H9 (cell line): ENCODE results near the gene PRR12. TPM values are rescaled to one million over a fixed set of nuclear protein-coding genes. Genes with fewer than 3 reads are reported as not detected.

Experiments
- DNase-seq: peaks from one replicate; pipeline ENCODE4 v3.0.0-alpha.2; 2017
- H2AFZ ChIP-seq: one replicate; pipeline ENCODE4 v1.6.1; 2013; ENCODE audit warnings: mild to moderate bottlenecking, low read length, control low read depth, moderate library complexity
- H2AK5ac ChIP-seq: 2 replicates; pipeline ENCODE4 v1.6.1; 2013; ENCODE audit warnings: low read length, control low read depth, mixed read lengths; ENCODE audit not compliant: insufficient read length
- H2BK120ac ChIP-seq: one replicate; pipeline ENCODE4 v1.6.1; 2013; ENCODE audit warnings: low read depth, mild to moderate bottlenecking, low read length, control low read depth, inconsistent platforms; ENCODE audit not compliant: poor library complexity, severe bottlenecking
- H2BK12ac ChIP-seq: 2 replicates; pipeline ENCODE4 v1.6.1; 2013; ENCODE audit warnings: low read length, control low read depth, mixed read lengths, low read depth; ENCODE audit not compliant: insufficient read length
- H2BK15ac ChIP-seq: 2 replicates; pipeline ENCODE4 v1.6.1; 2013; ENCODE audit warnings: low read depth, low read length, control low read depth
- H2BK20ac ChIP-seq: one replicate; pipeline ENCODE4 v1.6.1; 2013; ENCODE audit warnings: low read depth, mild to moderate bottlenecking, low read length, control low read depth, inconsistent platforms; ENCODE audit not compliant: poor library complexity, severe bottlenecking
- H2BK5ac ChIP-seq: 2 replicates; pipeline ENCODE4 v1.6.1; 2013; ENCODE audit warnings: low read length, control low read depth, mixed read lengths; ENCODE audit not compliant: insufficient read length
- H3K14ac ChIP-seq: 2 replicates; pipeline ENCODE4 v1.6.1; 2013; ENCODE audit warnings: low read length, control low read depth; ENCODE audit not compliant: insufficient read depth
- H3K18ac ChIP-seq: 2 replicates; pipeline ENCODE4 v1.6.1; 2013; ENCODE audit warnings: low read depth, mild to moderate bottlenecking, mixed read lengths, low read length, control low read depth; ENCODE audit not compliant: insufficient read length
- H3K23ac ChIP-seq: 2 replicates; pipeline ENCODE4 v1.6.1; 2013; ENCODE audit warnings: low read length, control low read depth, mixed read lengths, low read depth; ENCODE audit not compliant: insufficient read length
- H3K23me2 ChIP-seq: 2 replicates; pipeline ENCODE4 v1.6.1; 2013; ENCODE audit warnings: low read depth, mild to moderate bottlenecking, mixed read lengths, low read length, control low read depth; ENCODE audit not compliant: insufficient read length, poor library complexity, severe bottlenecking
- H3K27ac ChIP-seq: 2 replicates; pipeline ENCODE4 v1.5.1; 2013; ENCODE audit warnings: low read length, control low read depth, mixed read lengths, low read depth; ENCODE audit not compliant: insufficient read length
- H3K27me3 ChIP-seq: 2 replicates; pipeline ENCODE4 v1.6.1; 2013; ENCODE audit warnings: low read length, control low read depth, inconsistent platforms; ENCODE audit not compliant: insufficient read depth
- H3K4ac ChIP-seq: 2 replicates; pipeline ENCODE4 v1.6.1; 2013; ENCODE audit warnings: low read depth, mild to moderate bottlenecking, control low read depth, inconsistent platforms, low read length, moderate library complexity
- H3K4me1 ChIP-seq: 2 replicates; pipeline ENCODE4 v1.6.1; 2013; ENCODE audit warnings: low read length, control low read depth, inconsistent platforms; ENCODE audit not compliant: insufficient read depth
- H3K4me2 ChIP-seq: 2 replicates; pipeline ENCODE4 v1.6.1; 2013; ENCODE audit warnings: low read length, control low read depth, mixed read lengths; ENCODE audit not compliant: insufficient read length, insufficient read depth
- H3K56ac ChIP-seq: 2 replicates; pipeline ENCODE4 v1.6.1; 2013; ENCODE audit warnings: low read depth, mild to moderate bottlenecking, mixed read lengths, low read length, control low read depth; ENCODE audit not compliant: insufficient read length
- H3K79me1 ChIP-seq: 2 replicates; pipeline ENCODE4 v1.6.1; 2013; ENCODE audit warnings: low read depth, mild to moderate bottlenecking, moderate library complexity, low read length, control low read depth, inconsistent platforms; ENCODE audit not compliant: insufficient read depth, poor library complexity, severe bottlenecking
- H3K79me2 ChIP-seq: 2 replicates; pipeline ENCODE4 v1.6.1; 2013; ENCODE audit warnings: low read length, control low read depth, inconsistent platforms; ENCODE audit not compliant: insufficient read depth
- H3K9ac ChIP-seq: 2 replicates; pipeline ENCODE4 v1.6.1; 2013; ENCODE audit warnings: low read length, control low read depth, mixed read lengths; ENCODE audit not compliant: insufficient read length; ENCODE audit errors: extremely low read depth
- H3K9me3 ChIP-seq: one replicate; pipeline ENCODE4 v1.6.1; 2013; ENCODE audit warnings: low read depth, low read length, inconsistent platforms; ENCODE audit not compliant: control insufficient read depth
- H3T11ph ChIP-seq: one replicate; pipeline ENCODE4 v1.6.1; 2013; ENCODE audit warnings: mild to moderate bottlenecking, low read length, control low read depth, inconsistent platforms
- H4K20me1 ChIP-seq: one replicate; pipeline ENCODE4 v1.6.1; 2013; ENCODE audit not compliant: control insufficient read depth, insufficient read length, insufficient read depth
- H4K5ac ChIP-seq: 2 replicates; pipeline ENCODE4 v1.6.1; 2013; ENCODE audit warnings: low read depth, mild to moderate bottlenecking, mixed read lengths, low read length, control low read depth; ENCODE audit not compliant: insufficient read length
- H4K8ac ChIP-seq: replicated peaks from 2 replicates; pipeline ENCODE4 v1.6.1; 2013; ENCODE audit warnings: low read length, control low read depth, mixed read lengths, low read depth; ENCODE audit not compliant: insufficient read length
- H4K91ac ChIP-seq: 2 replicates; pipeline ENCODE4 v1.6.1; 2013; ENCODE audit warnings: low read depth, mild to moderate bottlenecking, moderate library complexity, mixed read lengths, low read length, control low read depth; ENCODE audit not compliant: insufficient read length
- H3K27ac Mint-ChIP-seq, 3 experiments: 2 replicates in 2 of 3; 3 replicates in 1 of 3; pipeline ENCODE4 v1.8.0; 2020 to 2021; ENCODE audit warnings: mixed read lengths in 3 of 3, mild to moderate bottlenecking in 1 of 3, moderate library complexity in 1 of 3
- H3K27me3 Mint-ChIP-seq: 2 replicates; pipeline ENCODE4 v1.8.0; 2021; ENCODE audit warnings: low read depth, mild to moderate bottlenecking, moderate library complexity, mixed read lengths
- H3K36me3 Mint-ChIP-seq, 3 experiments: 2 replicates in 2 of 3; 3 replicates in 1 of 3; pipeline ENCODE4 v1.8.0; 2020 to 2021; ENCODE audit warnings: low read depth in 3 of 3, mixed read lengths in 3 of 3; ENCODE audit not compliant: insufficient read depth in 1 of 3
- H3K4me1 Mint-ChIP-seq, 2 experiments: 2 replicates each; pipeline ENCODE4 v1.8.0; 2020; ENCODE audit warnings: mixed read lengths in 2 of 2
- H3K4me3 Mint-ChIP-seq, 2 experiments: 2 replicates in 1 of 2; 3 replicates in 1 of 2; pipeline ENCODE4 v1.8.0; 2020 to 2021; ENCODE audit warnings: mild to moderate bottlenecking in 2 of 2, mixed read lengths in 2 of 2, moderate library complexity in 1 of 2
- H3K9me3 Mint-ChIP-seq, 2 experiments: 2 replicates in 1 of 2; 3 replicates in 1 of 2; pipeline ENCODE4 v1.8.0; 2020; ENCODE audit warnings: mild to moderate bottlenecking in 2 of 2, mixed read lengths in 2 of 2, moderate library complexity in 1 of 2
- CTCF ChIP-seq: fragments of 200-600 bp; sonication (generic); conservative IDR thresholded peaks from 3 replicates; pipeline ENCODE4 v1.8.0; 2021; ENCODE audit warnings: antibody characterized with exemption, mild to moderate bottlenecking
- WGBS: extraction: QIAGEN DNeasy Blood & Tissue Kit; methylation state at CpG from one replicate; pipeline ENCODE4 v1.1.7; 2013; ENCODE audit warnings: missing lambda C conversion rate, low lambda C conversion rate, mixed read lengths; ENCODE audit not compliant: insufficient read length; ENCODE audit errors: extremely low coverage; 5-methylcytosine and 5-hydroxymethylcytosine counted together
- long read RNA-seq: library from polyadenylated mRNA; unstranded; transcript quantifications from one replicate; pipeline ENCODE4 v2.0.0, GENCODE V29; 2020
- total RNA-seq: library from RNA; stranded (reverse); gene quantifications from 2 replicates; pipeline ENCODE4 v1.2.1, GENCODE V29; 2021

Gene PRR12
- total RNA-seq, result 64.2 and 65.9 TPM in 2 replicates
- long read RNA-seq, partial matches to known transcripts, result 3 of 5 reads
- long read RNA-seq, other reads (novel, unspliced or antisense), result 2 of 5 reads

GRCh38 chr19:49590971-49591730, at the start of gene PRR12:
PRR12 (plus strand) TSS chr19:49591182; CDS start chr19:49591655, 473 bp downstream.
- TF ChIP-seq CTCF, result 0 out of 3 replicates have a peak, but pooled peaks have one; percentile 12
- Mint-ChIP-seq H3K36me3 (peaks cover 13 to 20% (median 14%) of the 10 kb centered on the region in 3 experiments; a peak in 6 of 7 replicates), H3K4me3 (peak within 1 kb of the TSS; percentile 79 to 94), H3K4me1 (peaks cover 10 to 25% of the 10 kb centered on the region in 2 experiments), H3K27ac (peak within 1 kb of the TSS; percentile 96 to 98 (median 96)), H3K9me3 (no peaks in the 10 kb centered on the region; a peak in 2 of 5 replicates), H3K27me3 (no peaks in the 10 kb centered on the region)
- Histone ChIP-seq H2BK20ac (no peak within 1 kb of the TSS), H3K79me1 (peaks cover 11% of the 10 kb centered on the region), H3K4me1 (no peaks in the 10 kb centered on the region; the same call in 1 of the 2 replicates), H3K4me2 (peak within 1 kb of the TSS; percentile 100), H4K5ac (no peak within 1 kb of the TSS), H2BK120ac (no peak within 1 kb of the TSS), H2AFZ (no peak within 1 kb of the TSS), H3K9ac (peak within 1 kb of the TSS; percentile 90), H4K8ac (no peak within 1 kb of the TSS), H3T11ph (no peak within 1 kb of the TSS), H3K14ac (peak within 1 kb of the TSS; percentile 88), H3K23ac (no peak within 1 kb of the TSS), H2BK12ac (no peak within 1 kb of the TSS), H3K4ac (no peak within 1 kb of the TSS), H3K23me2 (peaks cover 14% of the 10 kb centered on the region), H3K27me3 (no peaks in the 10 kb centered on the region), H4K91ac (no peak within 1 kb of the TSS), H3K56ac (no peak within 1 kb of the TSS), H2AK5ac (no peak within 1 kb of the TSS), H3K79me2 (peaks cover 5% of the 10 kb centered on the region; the same call in 1 of the 2 replicates), H2BK15ac (0 out of 2 replicates have a peak within 1 kb of the TSS, but pooled peaks have one; percentile 84), H4K20me1 (no peaks in the 10 kb centered on the region), H3K18ac (peak within 1 kb of the TSS; percentile 56), H3K27ac (peak within 1 kb of the TSS; percentile 90), H3K9me3 (no peaks in the 10 kb centered on the region), H2BK5ac (peak within 1 kb of the TSS; percentile 88)
- peak; percentile 81 for DNase-seq
- WGBS, result no CpG with 5 or more reads among the region's 66 CpGs
